HG03457 (cell line): ENCODE measurements around the gene AQP12B.

ENCODE experiments used
- ATAC-seq: cut with Tn5 transposase; IDR thresholded peaks from one replicate; pipeline ENCODE4 v1.9.1; 2021; ENCODE audit warnings: moderate number of reproducible peaks; ENCODE audit not compliant: unreplicated experiment

AQP12B gene

DNA sequence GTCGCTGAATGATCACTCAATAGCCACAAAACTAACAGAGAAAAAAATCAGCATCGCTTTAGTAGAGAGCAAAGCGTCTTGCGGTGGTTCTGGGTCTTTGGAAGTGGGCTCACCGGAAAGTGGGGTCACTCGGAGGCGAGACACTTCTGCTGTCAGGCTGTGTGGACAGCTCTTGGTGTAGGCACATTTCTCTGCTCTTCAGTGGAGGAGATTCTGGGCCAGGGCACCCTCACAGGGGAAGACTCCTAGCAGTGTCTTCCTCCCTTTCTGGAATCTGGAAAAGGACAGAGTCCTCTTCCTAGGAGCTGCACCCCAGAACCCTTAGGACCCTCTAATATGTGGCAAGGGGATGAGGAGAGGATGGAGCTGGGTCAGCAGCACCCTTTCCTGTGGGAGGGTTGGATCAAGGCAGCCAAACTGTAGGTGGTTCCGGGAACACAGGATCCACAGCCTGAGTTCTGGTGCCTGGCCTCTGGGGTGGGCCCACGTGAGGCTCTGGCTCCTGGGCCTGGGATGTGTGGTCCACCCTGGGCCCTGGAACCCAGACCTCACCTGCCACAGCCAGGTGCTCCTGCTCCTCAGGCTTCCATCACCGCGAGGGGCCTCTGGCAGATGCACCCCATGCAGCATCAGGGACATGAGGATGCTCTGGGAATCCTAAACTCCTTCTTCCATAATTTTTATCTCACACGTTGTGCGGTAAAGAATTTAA is 32.3 kb downstream of the AQP12B start:
- no peak for ATAC-seq

DNA sequence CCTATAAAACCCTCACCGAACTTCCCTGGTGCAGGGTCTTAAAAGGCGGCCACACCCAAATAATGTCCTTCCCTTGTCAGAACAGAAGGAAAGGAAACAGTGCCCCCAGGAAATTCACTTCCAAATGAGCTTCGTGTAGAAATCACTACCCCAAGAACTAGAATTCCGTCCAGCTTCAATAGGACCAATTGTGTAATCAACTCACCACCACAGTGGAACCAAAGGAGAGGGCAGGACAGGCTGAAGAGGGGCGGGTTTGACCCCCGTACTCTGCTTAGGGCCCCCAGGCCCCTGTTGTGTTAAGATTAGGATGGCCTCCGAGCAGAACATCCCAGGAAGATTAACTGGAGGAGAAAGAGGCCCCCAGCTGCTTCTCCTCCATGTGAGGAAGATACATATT is 33.4 kb downstream of the AQP12B start:
- ATAC-seq, result no peak

DNA sequence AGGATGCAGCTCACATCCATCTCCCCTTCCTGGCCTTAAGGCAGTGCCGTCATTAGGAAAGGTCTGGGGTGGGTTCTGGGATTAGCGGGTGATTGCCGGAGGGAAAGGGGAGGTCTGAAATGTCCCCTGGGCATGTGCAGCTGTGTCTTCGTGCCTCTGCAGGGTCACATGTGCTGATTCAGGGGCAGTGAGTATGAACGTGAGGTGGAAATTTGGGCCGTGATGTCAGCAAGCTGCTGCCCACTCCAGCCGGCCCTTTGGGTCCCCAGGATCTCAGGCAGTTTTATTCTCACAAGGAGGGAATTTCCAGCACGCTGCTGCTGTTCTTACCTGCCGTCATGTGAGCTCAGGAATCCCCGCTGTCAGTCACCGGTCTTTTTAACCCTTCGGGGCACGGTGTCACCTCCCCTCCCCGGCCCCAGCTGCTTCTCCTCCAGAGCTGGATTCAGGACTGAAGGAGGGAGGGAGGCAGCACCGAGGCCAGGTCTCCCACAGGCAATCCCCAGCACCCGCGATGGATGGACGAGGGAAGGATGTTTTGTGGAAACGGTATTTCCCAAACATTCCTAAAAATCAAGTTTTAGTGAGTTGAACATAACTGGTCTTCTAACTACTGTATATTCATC is 33.9 kb downstream of the AQP12B start:
- ATAC-seq, result no peak

DNA sequence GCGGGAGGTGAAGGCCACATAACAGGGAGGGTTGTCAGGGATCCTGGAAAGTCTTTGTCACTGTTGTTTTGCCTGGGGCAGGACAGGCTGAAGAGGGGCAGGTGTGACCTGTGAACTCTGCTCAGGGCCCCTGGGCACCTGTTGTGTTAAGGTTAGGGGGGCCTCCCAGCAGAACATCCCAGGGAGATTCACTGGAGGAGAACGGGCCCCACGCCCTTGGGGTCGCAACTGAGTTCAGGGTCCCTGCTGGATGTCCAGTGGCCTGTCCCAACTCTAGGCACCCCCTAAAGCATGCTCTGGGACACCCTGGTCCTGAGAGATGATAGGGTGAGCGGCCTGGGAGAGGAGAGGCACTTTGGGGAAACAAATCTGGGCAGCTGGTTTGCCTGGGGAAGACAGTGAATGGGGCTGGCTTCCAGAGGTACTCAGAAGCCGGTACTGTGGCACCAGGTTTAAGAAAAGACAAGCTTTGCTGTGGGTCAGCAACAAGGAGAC is 34.5 kb downstream of the AQP12B start:
- no peak for ATAC-seq

GRCh38 chr2:240647503-240648154 is 35.1 kb downstream of the AQP12B start:
- no peak for ATAC-seq

DNA sequence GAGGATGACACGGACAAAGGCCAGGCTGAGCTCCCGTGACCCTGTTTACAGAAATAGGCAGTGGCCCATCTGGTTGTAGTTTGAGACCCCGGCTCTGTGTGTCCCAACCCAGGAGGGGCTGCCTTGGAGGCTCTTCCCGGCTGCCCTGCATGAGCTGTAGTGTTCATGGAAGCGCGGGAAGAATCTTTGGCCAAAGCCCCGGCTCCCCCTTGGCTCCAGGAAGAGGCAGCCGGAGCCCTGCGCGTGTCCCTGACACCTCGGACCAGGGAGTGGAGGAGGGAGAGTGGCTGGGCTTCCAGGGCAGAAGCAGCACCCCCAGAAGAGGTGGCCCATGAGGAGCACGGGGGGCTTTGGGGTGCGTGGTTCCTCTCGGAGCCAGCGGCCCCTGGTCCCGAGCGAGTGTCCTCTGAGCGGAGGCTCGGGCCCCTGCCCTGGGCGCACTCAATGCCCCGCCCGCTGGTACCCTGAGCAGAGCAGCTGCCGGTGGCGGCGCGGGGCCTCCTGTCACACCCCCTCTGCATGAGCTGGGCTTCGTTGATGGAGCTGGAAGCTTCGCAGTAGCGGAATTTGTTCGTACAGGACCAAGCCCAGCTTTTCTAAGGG is 35.7 kb downstream of the AQP12B start:
- no peak for ATAC-seq

DNA sequence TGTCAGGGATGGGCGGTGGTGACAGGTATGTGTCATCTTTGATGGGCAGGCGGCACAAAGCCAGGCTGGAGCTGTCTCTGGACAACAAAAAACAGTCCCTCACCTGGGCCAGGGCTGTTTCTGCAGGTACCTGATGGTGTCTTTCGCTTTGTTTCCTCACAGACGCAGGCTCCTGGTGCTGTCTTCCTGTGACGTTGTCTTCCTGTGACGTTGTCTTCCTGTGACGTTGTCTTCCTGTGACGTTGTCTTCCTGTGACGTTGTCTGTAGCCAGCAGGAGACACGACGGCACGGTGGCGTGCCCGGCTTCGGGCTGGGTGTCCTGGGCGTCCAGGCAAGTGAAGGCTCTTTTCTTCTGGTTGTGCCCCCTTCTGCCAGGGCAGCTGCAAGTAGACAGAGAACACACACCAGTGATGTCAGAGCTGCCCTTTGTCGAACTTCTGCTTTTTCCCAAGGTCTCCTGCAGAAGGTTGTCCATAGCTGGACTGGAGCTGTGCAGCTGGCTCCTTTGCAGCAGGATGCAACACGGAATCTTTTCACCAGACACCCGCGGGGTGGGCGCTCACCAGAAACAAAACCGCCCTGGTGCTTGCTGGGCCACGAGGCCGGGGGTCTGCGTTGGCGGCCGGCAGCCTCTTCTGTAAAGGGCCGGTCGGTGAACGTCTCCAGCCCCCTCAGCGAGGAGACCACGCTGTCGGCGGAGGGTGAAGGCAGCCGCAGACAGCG is 36.3 kb downstream of the AQP12B start:
- ATAC-seq, result no peak

- no peak for ATAC-seq
These were observed 36.9 kb downstream of the AQP12B start for GRCh38 chr2:240645801-240646175.

- ATAC-seq, result no peak
These were observed 37.3 kb downstream of the AQP12B start for GRCh38 chr2:240645346-240645745.

DNA sequence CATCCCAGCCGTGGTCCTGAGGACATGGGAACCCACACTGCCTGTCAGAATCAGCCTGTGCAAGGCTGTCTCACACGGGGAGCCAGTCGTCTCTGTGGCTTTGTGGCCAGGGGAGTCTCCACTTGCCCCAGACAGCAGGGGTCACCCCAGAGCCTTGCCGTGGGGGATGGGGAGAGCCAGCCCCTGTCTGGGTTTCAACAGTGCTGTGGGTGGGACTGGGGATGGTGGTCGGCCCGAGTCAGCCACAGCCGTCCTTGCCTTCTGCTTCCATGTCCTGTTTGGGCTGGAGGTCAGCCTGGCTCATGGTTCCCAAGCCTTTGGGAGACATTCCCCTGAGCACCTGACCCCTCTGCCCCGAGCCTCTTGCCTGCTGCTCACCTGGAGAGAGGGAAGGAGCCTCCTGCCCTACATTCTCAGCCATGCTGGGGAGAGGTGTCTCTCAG is 37.8 kb downstream of the AQP12B start:
- no peak for ATAC-seq

DNA sequence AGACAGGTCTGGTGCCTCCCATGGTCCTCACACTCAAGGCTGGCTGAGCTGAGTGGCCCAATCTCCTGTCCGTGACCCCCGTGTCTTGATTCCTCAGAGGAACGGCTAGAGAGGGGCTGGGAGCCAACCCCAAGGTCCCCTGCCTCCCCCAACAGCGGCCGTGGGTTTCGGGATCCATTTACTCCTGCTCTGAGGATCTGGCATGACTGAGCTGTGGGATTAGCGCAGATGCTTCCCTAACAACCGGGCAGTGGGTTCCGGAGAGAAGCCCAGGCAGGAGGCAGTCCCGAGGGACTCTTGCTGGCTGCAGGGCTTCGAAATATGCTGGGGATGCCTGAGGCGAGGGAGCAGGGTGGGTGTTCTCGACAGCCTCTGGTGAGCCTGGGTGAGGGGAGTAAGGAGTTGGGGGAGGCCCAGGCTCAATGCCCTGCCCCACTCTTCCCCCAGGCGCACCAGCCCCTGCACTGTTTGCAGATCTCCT is 38.5 kb downstream of the AQP12B start:
- no peak for ATAC-seq

DNA sequence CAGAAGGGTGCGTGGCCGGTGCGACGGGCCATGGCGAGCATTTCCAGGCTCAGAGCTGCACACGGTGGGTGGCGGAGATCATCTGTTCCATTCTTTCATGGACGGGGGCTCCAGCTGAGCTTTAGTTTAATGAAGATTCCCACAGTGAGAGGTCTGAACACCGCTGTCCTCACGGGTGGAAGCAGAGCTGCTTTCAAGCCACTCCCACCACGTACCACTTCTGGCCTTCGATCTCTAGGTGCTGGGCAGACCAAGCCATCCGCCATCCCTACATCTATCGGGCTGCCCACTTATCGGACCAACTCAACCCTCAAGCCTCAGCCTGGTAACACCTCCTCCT is 38.9 kb downstream of the AQP12B start:
- no peak for ATAC-seq

DNA sequence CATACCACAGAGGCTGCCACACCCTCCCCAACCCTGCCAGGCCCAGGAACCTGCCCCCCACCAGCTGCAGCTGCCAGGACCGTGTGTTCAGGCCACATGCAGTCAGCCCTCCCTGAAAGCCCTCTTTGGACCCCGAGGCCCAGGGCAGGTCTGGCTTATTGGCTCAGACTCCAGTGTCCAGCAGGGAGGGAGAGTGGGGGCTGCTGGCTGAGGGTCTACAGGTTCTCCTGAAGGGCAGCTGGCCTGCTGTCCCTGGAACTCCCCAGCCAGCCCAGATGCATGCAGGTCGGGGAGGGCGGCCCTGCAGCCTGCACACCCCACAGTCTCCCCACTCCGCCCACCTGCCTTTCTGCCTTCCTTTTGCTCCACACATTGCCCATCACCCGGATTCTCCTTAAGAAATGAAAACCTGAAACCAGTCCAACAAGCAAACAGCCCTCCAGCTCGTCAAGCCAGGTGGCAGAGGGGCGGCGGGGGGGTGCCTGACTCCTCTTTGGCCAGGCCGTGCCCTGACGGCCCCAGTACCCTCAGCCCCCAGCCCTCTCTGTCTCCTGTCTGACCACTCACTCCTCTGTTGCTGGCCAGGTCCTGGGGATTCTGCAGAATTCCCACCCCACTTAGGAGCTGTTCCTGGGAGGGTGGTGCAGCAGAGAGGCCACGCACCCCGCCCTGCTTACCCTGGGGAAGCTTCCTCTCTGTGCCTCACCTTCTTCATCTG is 39.4 kb downstream of the AQP12B start:
- ATAC-seq, result no peak

DNA sequence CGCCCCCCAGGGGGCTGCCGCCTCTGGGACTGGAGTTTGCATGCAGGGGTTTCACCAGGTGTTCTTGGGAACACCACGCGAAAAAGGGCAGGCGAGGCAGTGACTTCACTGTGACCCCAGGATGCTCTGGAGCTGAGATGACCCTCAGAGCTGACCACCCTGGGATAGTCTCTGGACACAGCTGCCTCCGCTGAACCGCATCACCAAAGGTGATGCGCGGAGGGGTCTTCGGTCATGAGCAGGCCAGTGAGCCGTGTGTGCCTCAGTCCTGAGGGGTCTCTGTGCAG is 39.9 kb downstream of the AQP12B start:
- no peak for ATAC-seq

GRCh38 chr2:240642061-240642805 is 40.5 kb downstream of the AQP12B start:
- no peak for ATAC-seq

GRCh38 chr2:240640939-240641338 is 41.7 kb downstream of the AQP12B start:
- no peak for ATAC-seq

GRCh38 chr2:240639566-240639965 is 43.1 kb downstream of the AQP12B start:
- ATAC-seq, result no peak

DNA sequence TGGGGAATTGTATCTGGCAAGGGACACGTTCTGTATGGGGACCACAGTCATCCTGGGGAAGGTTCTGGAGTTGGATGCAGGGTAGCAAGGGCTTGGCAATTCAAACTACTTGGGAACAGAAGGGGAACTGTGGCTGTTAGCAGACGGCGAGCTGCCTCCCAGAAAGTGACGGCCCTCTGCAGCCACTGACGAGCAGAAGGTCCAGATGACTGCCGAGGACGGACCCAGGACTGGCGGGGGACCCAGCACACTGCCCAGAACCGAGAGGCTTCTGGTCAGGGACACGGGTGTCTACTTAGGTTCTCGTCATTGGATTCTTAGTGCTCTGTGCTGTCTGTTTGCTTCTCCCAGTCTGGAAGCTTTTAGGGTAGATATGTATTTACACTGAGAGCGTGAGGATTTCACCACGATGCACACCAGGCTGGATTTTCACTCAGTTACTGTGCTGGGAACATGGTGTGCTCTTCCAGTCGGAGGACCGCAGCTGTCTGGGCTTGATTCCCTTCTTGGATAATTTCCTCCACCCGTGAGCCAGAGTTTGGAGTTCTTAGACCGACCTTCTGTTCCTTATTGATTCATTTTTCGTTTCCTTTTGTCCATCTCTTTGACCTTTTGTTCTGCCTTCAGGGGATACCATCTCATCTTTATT is 44.0 kb downstream of the AQP12B start:
- no peak for ATAC-seq

DNA sequence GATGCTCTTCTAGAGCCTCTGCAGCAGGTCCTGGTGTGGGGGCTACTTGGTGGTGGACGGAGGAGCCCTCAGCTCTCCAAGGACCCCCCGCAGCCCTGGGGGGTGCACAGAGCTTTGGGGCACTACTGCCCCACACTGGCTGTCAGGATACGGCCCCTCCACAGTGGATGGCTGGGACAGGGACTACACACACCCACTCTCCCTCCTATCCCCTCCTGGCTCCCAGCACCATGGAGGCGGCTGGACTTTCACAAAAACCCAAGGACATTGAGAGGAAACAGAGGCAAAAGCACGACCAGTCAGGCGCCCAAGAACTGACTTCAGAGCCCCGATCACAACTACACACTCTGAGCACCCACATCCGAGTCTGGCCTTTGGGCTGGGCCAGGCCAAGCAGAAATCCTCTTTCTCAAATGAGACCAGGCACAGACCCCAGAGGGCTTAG is 44.8 kb downstream of the AQP12B start:
- no peak for ATAC-seq
